ENCODE data around the gene GRID1.

DNA sequence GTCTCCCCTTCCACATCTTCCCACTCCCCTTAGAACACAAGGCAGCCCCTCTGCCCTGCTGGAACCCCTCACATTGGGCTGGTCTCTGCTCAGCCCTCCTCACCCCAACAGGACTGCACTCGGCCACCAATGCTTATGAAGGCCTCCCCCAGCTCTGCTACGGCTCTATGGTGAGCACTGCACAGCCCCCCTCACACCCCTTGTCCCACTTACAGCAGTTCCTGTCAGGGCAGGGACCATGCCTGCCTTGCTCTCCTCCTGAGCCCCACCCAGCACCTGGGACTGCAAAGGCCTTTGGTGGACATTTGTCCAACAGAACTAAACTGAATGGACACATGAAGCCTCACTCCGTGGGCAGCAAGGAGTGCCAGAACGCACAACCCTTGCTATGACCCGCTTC, 171.9 kb downstream of the GRID1 start:
- no peak for TF ChIP-seq POLR2A (IDR thresholded peaks at IDR 0.05; ENCODE audit: low read length)
- no peak for TF ChIP-seq GATA1 (IDR thresholded peaks at IDR 0.05; ENCODE audit: low read depth, low read length)

Measured in erythroblast (primary cell).